Gastrocnemius medialis (tissue), 4 donors: ENCODE data around the gene ATP11A.
"Not testable (repeated sequence)": the region's sequence is repeated elsewhere in the genome, so short reads cannot be mapped to it uniquely, and the experiment has no call there.

ENCODE experiments used
- POLR2A ChIP-seq, 2 donors: fragments of 450-650 bp; IDR thresholded peaks; one replicate each; pipeline ENCODE4 v1.6.1; 2017; ENCODE audit warnings: antibody characterized with exemption in 2 of 2, mild to moderate bottlenecking in 2 of 2, moderate library complexity in 2 of 2
- TF ChIP-seq, protein P1 (sequence below), 5 experiments: fragments of 450-650 bp in 3 of 5; fragments of 200-600 bp in 2 of 5; sonication (generic) in 2 of 5; IDR thresholded peaks in 4 of 5; conservative IDR thresholded peaks in 1 of 5; 1 replicate in 4 of 5; 2 replicates in 1 of 5; pipeline ENCODE4 v1.5.1; 2016 to 2019; ENCODE audit warnings: antibody characterized with exemption in 5 of 5, mild to moderate bottlenecking in 3 of 5, moderate library complexity in 3 of 5

DNA sequence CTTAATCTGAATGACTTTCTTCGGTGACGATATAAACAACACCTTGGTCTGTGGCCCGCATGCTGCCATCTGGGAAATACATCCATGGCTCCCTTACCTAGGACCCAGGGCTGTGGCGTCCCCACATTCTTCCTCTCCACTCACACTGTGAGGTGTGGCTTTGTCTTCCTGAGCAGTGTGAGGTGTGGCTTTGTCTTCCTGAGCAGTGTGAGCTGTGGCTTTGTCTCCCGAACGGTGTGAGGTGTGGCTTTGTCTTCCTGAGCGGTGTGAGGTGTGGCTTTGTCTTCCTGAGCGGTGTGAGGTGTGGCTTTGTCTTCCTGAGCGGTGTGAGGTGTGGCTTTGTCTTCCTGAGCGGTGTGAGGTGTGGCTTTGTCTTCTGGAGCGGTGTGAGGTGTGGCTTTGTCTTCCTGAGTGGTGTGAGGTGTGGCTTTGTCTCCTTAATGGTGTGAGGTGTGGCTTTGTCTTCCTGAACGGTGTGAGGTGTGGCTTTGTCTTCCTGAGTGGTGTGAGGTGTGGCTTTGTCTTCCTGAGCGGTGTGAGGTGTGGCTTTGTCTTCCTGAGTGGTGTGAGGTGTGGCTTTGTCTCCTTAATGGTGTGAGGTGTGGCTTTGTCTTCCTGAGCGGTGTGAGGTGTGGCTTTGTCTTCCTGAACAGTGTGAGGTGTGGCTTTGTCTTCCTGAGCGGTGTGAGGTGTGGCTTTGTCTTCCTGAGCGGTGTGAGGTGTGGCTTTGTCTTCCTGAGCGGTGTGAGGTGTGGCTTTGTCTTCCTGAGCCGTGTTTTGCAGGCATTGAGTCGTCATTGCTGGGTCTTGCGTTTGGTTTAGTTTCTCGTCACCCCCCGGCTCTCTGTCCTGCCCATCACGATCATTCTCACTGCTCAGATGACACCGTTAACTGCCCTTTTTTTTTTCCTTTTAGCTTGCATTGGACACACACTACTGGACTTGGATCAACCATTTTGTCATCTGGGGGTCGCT is 183.1 kb downstream of the ATP11A start:
- TF ChIP-seq POLR2A (IDR thresholded peaks at IDR 0.05): not testable (repeated sequence)
- TF ChIP-seq, protein P1, sequence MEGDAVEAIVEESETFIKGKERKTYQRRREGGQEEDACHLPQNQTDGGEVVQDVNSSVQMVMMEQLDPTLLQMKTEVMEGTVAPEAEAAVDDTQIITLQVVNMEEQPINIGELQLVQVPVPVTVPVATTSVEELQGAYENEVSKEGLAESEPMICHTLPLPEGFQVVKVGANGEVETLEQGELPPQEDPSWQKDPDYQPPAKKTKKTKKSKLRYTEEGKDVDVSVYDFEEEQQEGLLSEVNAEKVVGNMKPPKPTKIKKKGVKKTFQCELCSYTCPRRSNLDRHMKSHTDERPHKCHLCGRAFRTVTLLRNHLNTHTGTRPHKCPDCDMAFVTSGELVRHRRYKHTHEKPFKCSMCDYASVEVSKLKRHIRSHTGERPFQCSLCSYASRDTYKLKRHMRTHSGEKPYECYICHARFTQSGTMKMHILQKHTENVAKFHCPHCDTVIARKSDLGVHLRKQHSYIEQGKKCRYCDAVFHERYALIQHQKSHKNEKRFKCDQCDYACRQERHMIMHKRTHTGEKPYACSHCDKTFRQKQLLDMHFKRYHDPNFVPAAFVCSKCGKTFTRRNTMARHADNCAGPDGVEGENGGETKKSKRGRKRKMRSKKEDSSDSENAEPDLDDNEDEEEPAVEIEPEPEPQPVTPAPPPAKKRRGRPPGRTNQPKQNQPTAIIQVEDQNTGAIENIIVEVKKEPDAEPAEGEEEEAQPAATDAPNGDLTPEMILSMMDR (IDR thresholded peaks at IDR 0.05 in 4 of 5, conservative IDR thresholded peaks at IDR 0.05 in 1 of 5): not testable (repeated sequence)
